Measurements from ENCODE around the gene CNTNAP3B.
"Not testable (repeated sequence)": the region's sequence is repeated elsewhere in the genome, so short reads cannot be mapped to it uniquely, and the experiment has no call there.

CNTNAP3B gene

GRCh38 chr9:41974906-41975305 lies 154.3 kb downstream of the CNTNAP3B start:
- not testable (repeated sequence) for DNase-seq

- not testable (repeated sequence) for DNase-seq
Observed at GRCh38 chr9:41953007-41953406, 176.2 kb downstream of the CNTNAP3B start.

GRCh38 chr9:41941738-41942137 lies 187.5 kb downstream of the CNTNAP3B start:
- DNase-seq = not testable (repeated sequence)

GRCh38 chr9:41938143-41938542 lies 191.1 kb downstream of the CNTNAP3B start:
- DNase-seq = not testable (repeated sequence)

- DNase-seq = not testable (repeated sequence)
Observed at GRCh38 chr9:41935727-41936126, 193.5 kb downstream of the CNTNAP3B start.

GRCh38 chr9:41929172-41929571 lies 200.1 kb downstream of the CNTNAP3B start:
- DNase-seq = not testable (repeated sequence)

- DNase-seq = not testable (repeated sequence)
Observed at GRCh38 chr9:41917374-41917773, 211.9 kb downstream of the CNTNAP3B start.

- DNase-seq = not testable (repeated sequence)
Observed at GRCh38 chr9:41905488-41905887, 223.7 kb downstream of the CNTNAP3B start.

- not testable (repeated sequence) for DNase-seq
Observed at GRCh38 chr9:41902762-41903161, 226.5 kb downstream of the CNTNAP3B start.

- not testable (repeated sequence) for DNase-seq
Observed at GRCh38 chr9:41898720-41899343, 230.4 kb downstream of the CNTNAP3B start.

GRCh38 chr9:41874557-41874956 lies 254.7 kb downstream of the CNTNAP3B start:
- not testable (repeated sequence) for DNase-seq

- not testable (repeated sequence) for DNase-seq
Observed at GRCh38 chr9:41855422-41855821, 273.8 kb downstream of the CNTNAP3B start.

GRCh38 chr9:41851848-41852740 lies 277.1 kb downstream of the CNTNAP3B start:
- not testable (repeated sequence) for DNase-seq

- DNase-seq = not testable (repeated sequence)
Observed at GRCh38 chr9:41847829-41848228, 281.4 kb downstream of the CNTNAP3B start.

Measured in stimulated activated CD4-positive, alpha-beta T cell treated with anti-CD3 and anti-CD28 coated beads, Interleukin-1b, Interleukin-23, amount 100 ng/mL, for 48 hours (primary cell).